IPS DF 4.7 (cell line): Measurements from ENCODE around the gene C1QBP.
"Not testable (repeated sequence)": the region's sequence is repeated elsewhere in the genome, so short reads cannot be mapped to it uniquely, and the experiment has no call there.

Experiments
- DNase-seq: peaks from one replicate; pipeline ENCODE4 v3.0.0-alpha.2; 2013; ENCODE audit warnings: low spot score; ENCODE audit errors: extremely low read depth

The C1QBP gene

GRCh38 chr17:5438716-5439445, at the start of gene C1QBP:
Gene C1QBP, minus strand, starts transcription at chr17:5439155. Its CDS starts 82 bp downstream, at chr17:5439073.
- peak; percentile 44 for DNase-seq

GRCh38 chr17:5488752-5489151, 49.8 kb upstream of the C1QBP start:
- no peak for DNase-seq

- peak; percentile 84 for DNase-seq
Measured at GRCh38 chr17:5486206-5487124, 47.5 kb upstream of the C1QBP start, which contains the start of gene MIS12. Gene MIS12, plus strand, starts transcription at chr17:5486566. Its CDS starts 2,297 bp downstream, at chr17:5488863.

GRCh38 chr17:5485270-5486205, 46.6 kb upstream of the C1QBP start, which contains the start of gene DERL2:
Gene DERL2, minus strand, starts transcription at chr17:5486178. Its CDS starts 17 bp downstream, at chr17:5486161.
- no peak for DNase-seq

- DNase-seq, result no peak
Measured at GRCh38 chr17:5481451-5481850, 42.5 kb upstream of the C1QBP start.

GRCh38 chr17:5480962-5481361, 42.0 kb upstream of the C1QBP start:
- no peak for DNase-seq

GRCh38 chr17:5478992-5479391, 40.0 kb upstream of the C1QBP start:
- DNase-seq, result no peak

- no peak for DNase-seq
Measured at GRCh38 chr17:5473906-5474305, 35.0 kb upstream of the C1QBP start.

GRCh38 chr17:5472511-5472910, 33.6 kb upstream of the C1QBP start:
- DNase-seq, result no peak

GRCh38 chr17:5468075-5468473, 29.1 kb upstream of the C1QBP start:
- DNase-seq, result no peak

GRCh38 chr17:5467416-5467815, 28.5 kb upstream of the C1QBP start:
- DNase-seq, result no peak

- DNase-seq, result no peak
Measured at GRCh38 chr17:5466295-5466694, 27.3 kb upstream of the C1QBP start.

GRCh38 chr17:5464717-5465507, 26.0 kb upstream of the C1QBP start:
- DNase-seq, result no peak

- no peak for DNase-seq
Measured at GRCh38 chr17:5446786-5447185, 7.8 kb upstream of the C1QBP start.

- DNase-seq, result no peak
Measured at GRCh38 chr17:5444209-5444608, 5.3 kb upstream of the C1QBP start.

GRCh38 chr17:5443728-5444127, 4.8 kb upstream of the C1QBP start:
- no peak for DNase-seq

- DNase-seq, result no peak
Measured at GRCh38 chr17:5439446-5439764, 450 bp upstream of the C1QBP start.

GRCh38 chr17:5437721-5438317, 1.1 kb downstream of the C1QBP start:
- no peak for DNase-seq

GRCh38 chr17:5435781-5436315, 3.1 kb downstream of the C1QBP start:
- not testable (repeated sequence) for DNase-seq

GRCh38 chr17:5434984-5435383, 4.0 kb downstream of the C1QBP start:
- DNase-seq, result no peak
